Astrocyte of the cerebellum (primary cell): Measurements from ENCODE around the gene TTLL5.

ENCODE experiments used
- DNase-seq: peaks from one replicate; pipeline ENCODE4 v3.0.0-alpha.2; 2011; ENCODE audit warnings: low read depth
- H3K4me3 ChIP-seq: 2 replicates; pipeline ENCODE4 v1.5.1; 2011; ENCODE audit warnings: mild to moderate bottlenecking, low read depth, low read length, moderate library complexity
- in situ Hi-C: cut with HindIII; loops from 2 replicates; pipeline ENCODE4 v1.10.0; 2017; ENCODE audit warnings: low sequenced_read_pairs
- TF ChIP-seq, protein P1 (sequence below): IDR thresholded peaks from 2 replicates; pipeline ENCODE4 v1.5.1; 2012; ENCODE audit warnings: low read length, low read depth, moderate library complexity, mild to moderate bottlenecking; ENCODE audit errors: missing control alignments

The TTLL5 gene

GRCh38 chr14:75724414-75725204 lies 63.6 kb downstream of the TTLL5 start:
- TF ChIP-seq, protein P1, sequence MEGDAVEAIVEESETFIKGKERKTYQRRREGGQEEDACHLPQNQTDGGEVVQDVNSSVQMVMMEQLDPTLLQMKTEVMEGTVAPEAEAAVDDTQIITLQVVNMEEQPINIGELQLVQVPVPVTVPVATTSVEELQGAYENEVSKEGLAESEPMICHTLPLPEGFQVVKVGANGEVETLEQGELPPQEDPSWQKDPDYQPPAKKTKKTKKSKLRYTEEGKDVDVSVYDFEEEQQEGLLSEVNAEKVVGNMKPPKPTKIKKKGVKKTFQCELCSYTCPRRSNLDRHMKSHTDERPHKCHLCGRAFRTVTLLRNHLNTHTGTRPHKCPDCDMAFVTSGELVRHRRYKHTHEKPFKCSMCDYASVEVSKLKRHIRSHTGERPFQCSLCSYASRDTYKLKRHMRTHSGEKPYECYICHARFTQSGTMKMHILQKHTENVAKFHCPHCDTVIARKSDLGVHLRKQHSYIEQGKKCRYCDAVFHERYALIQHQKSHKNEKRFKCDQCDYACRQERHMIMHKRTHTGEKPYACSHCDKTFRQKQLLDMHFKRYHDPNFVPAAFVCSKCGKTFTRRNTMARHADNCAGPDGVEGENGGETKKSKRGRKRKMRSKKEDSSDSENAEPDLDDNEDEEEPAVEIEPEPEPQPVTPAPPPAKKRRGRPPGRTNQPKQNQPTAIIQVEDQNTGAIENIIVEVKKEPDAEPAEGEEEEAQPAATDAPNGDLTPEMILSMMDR = no peak
- in situ Hi-C loops = loop anchor here (5.0 to 25.0 kb wide), 2 partner anchors 88 to 413 kb away; no protein-coding TSS in a partner anchor
- DNase-seq = no peak
- no peak overlapping the region for H3K4me3 ChIP-seq

GRCh38 chr14:75725481-75725880 lies 64.4 kb downstream of the TTLL5 start:
- no peak overlapping the region for H3K4me3 ChIP-seq
- in situ Hi-C loops = no loop called here
- DNase-seq = no peak
- TF ChIP-seq, protein P1 = no peak

- DNase-seq = no peak
- in situ Hi-C loops = no loop called here
- no peak overlapping the region for H3K4me3 ChIP-seq
- TF ChIP-seq, protein P1 = no peak
These were observed 65.3 kb downstream of the TTLL5 start for GRCh38 chr14:75726321-75726720.

- H3K4me3 ChIP-seq = no peak overlapping the region
- in situ Hi-C loops = no loop called here
- no peak for DNase-seq
- TF ChIP-seq, protein P1 = no peak
These were observed 66.1 kb downstream of the TTLL5 start for GRCh38 chr14:75727124-75727523.

- H3K4me3 ChIP-seq = no peak overlapping the region
- in situ Hi-C loops = no loop called here
- TF ChIP-seq, protein P1 = no peak
- no peak for DNase-seq
These were observed 71.8 kb downstream of the TTLL5 start for GRCh38 chr14:75732888-75733287.

DNA sequence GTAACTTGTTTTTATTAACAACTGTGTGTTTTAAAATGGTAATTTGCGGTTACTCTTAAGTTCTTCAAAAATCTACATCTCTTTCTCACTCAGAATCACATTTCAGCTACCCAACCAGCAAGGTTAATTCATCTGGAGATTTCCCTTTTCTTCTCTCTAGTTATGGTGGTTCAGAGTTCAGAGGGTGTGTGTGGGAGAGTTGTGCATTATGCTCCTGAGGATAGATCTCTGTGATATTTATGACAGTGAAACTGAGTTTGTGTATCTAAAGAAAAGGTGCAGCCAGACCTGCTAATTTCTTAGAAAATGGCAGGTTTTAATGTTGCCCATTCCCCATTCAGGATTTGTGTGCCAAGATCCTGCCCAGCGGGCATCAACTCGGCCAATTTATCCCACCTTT lies 73.8 kb downstream of the TTLL5 start:
- H3K4me3 ChIP-seq = no peak overlapping the region
- TF ChIP-seq, protein P1 = no peak

More for the DNA sequence above, 73.8 kb downstream of the TTLL5 start:
- in situ Hi-C loops = no loop called here
- DNase-seq = no peak
